ENCODE results near the gene ZNF644.

ZNF644 gene

GRCh38 chr1:91007827-91008226 lies 14.0 kb downstream of the ZNF644 start:
- no peak for DNase-seq
- no peaks in the 10 kb centered on the region for H3K9me3 ChIP-seq (replicated peaks; ENCODE audit: insufficient read depth, low read length)
- H3K4me2 ChIP-seq (ENCODE audit: low read depth, low read length), result no peak overlapping the region
- no peak for TF ChIP-seq EZH2phosphoT487 (IDR thresholded peaks at IDR 0.05; ENCODE audit: low read length)
- TF ChIP-seq EZH2 (optimal IDR thresholded peaks at IDR 0.05; ENCODE audit: low read depth, low read length), result no peak
- TF ChIP-seq CTCF (IDR thresholded peaks at IDR 0.05; ENCODE audit: low read length), result no peak
- no peak overlapping the region for H3K9ac ChIP-seq (ENCODE audit: low read length)
- H3K27ac ChIP-seq (ENCODE audit: low read length), result no peak overlapping the region
- no peak overlapping the region for H2AFZ ChIP-seq (ENCODE audit: low read length)
- no peak overlapping the region for H3K4me3 ChIP-seq (ENCODE audit: low read length)
- H3K4me1 ChIP-seq (ENCODE audit: low read length), result peaks cover 9% of the 10 kb centered on the region; the same call in 1 of the 2 replicates
- H3K36me3 ChIP-seq (replicated peaks; ENCODE audit: insufficient read depth, low read length), result no peaks in the 10 kb centered on the region; the same call in 1 of the 2 replicates
- no peaks in the 10 kb centered on the region for H3K9me2 ChIP-seq (replicated peaks; ENCODE audit: insufficient read depth, low read length)
- peaks cover 95% of the 10 kb centered on the region for H3K79me2 ChIP-seq (ENCODE audit: low read length)
- H3F3A ChIP-seq (ENCODE audit: insufficient read depth, low read length), result no peaks in the 10 kb centered on the region
- 0 out of 2 replicates have a peak, but pooled peaks cover 10% of the 10 kb centered on the region for H4K20me1 ChIP-seq (ENCODE audit: insufficient read depth, low read length)
- H3K27me3 ChIP-seq (replicated peaks; ENCODE audit: insufficient read depth, low read length), result no peaks in the 10 kb centered on the region

- H3K9me2 ChIP-seq (replicated peaks; ENCODE audit: insufficient read depth, low read length), result no peaks in the 10 kb centered on the region
- H3K9ac ChIP-seq (ENCODE audit: low read length), result no peak overlapping the region
- no peaks in the 10 kb centered on the region; the same call in 1 of the 2 replicates for H3K36me3 ChIP-seq (replicated peaks; ENCODE audit: insufficient read depth, low read length)
- no peak overlapping the region for H3K27ac ChIP-seq (ENCODE audit: low read length)
- H3K27me3 ChIP-seq (replicated peaks; ENCODE audit: insufficient read depth, low read length), result no peaks in the 10 kb centered on the region
- peaks cover 9% of the 10 kb centered on the region; the same call in 1 of the 2 replicates for H3K4me1 ChIP-seq (ENCODE audit: low read length)
- TF ChIP-seq EZH2 (optimal IDR thresholded peaks at IDR 0.05; ENCODE audit: low read depth, low read length), result no peak
- TF ChIP-seq EZH2phosphoT487 (IDR thresholded peaks at IDR 0.05; ENCODE audit: low read length), result no peak
- TF ChIP-seq CTCF (IDR thresholded peaks at IDR 0.05; ENCODE audit: low read length), result no peak
- no peaks in the 10 kb centered on the region for H3F3A ChIP-seq (ENCODE audit: insufficient read depth, low read length)
- H4K20me1 ChIP-seq (ENCODE audit: insufficient read depth, low read length), result 0 out of 2 replicates have a peak, but pooled peaks cover 10% of the 10 kb centered on the region
- H3K4me2 ChIP-seq (ENCODE audit: low read depth, low read length), result no peak overlapping the region
- no peak overlapping the region for H3K4me3 ChIP-seq (ENCODE audit: low read length)
- H3K9me3 ChIP-seq (replicated peaks; ENCODE audit: insufficient read depth, low read length), result no peaks in the 10 kb centered on the region
- H3K79me2 ChIP-seq (ENCODE audit: low read length), result peaks cover 88% of the 10 kb centered on the region
- no peak overlapping the region for H2AFZ ChIP-seq (ENCODE audit: low read length)
- no peak for DNase-seq
Measured at GRCh38 chr1:91007092-91007491, 14.7 kb downstream of the ZNF644 start.

- H3K27me3 ChIP-seq (replicated peaks; ENCODE audit: insufficient read depth, low read length), result no peaks in the 10 kb centered on the region
- TF ChIP-seq CTCF (IDR thresholded peaks at IDR 0.05; ENCODE audit: low read length) (no peak), EZH2phosphoT487 (IDR thresholded peaks at IDR 0.05; ENCODE audit: low read length) (no peak), EZH2 (optimal IDR thresholded peaks at IDR 0.05; ENCODE audit: low read depth, low read length) (no peak)
- no peak overlapping the region for H2AFZ ChIP-seq (ENCODE audit: low read length)
- peaks cover 86% of the 10 kb centered on the region for H3K79me2 ChIP-seq (ENCODE audit: low read length)
- no peaks in the 10 kb centered on the region for H3F3A ChIP-seq (ENCODE audit: insufficient read depth, low read length)
- H3K4me1 ChIP-seq (ENCODE audit: low read length), result peaks cover 9% of the 10 kb centered on the region; the same call in 1 of the 2 replicates
- no peak overlapping the region for H3K27ac ChIP-seq (ENCODE audit: low read length)
- H3K9ac ChIP-seq (ENCODE audit: low read length), result no peak overlapping the region
- DNase-seq, result no peak
- no peaks in the 10 kb centered on the region; the same call in 1 of the 2 replicates for H3K36me3 ChIP-seq (replicated peaks; ENCODE audit: insufficient read depth, low read length)
- 0 out of 2 replicates have a peak, but pooled peaks cover 10% of the 10 kb centered on the region for H4K20me1 ChIP-seq (ENCODE audit: insufficient read depth, low read length)
- H3K9me3 ChIP-seq (replicated peaks; ENCODE audit: insufficient read depth, low read length), result no peaks in the 10 kb centered on the region
- no peak overlapping the region for H3K4me3 ChIP-seq (ENCODE audit: low read length)
- H3K4me2 ChIP-seq (ENCODE audit: low read depth, low read length), result no peak overlapping the region
- H3K9me2 ChIP-seq (replicated peaks; ENCODE audit: insufficient read depth, low read length), result no peaks in the 10 kb centered on the region
Measured at GRCh38 chr1:91006113-91006908, 15.5 kb downstream of the ZNF644 start.
